Ovary (tissue), 9 donors: ENCODE results near the gene ECI1. TPM values are rescaled to one million over a fixed set of nuclear protein-coding genes. Genes with fewer than 3 reads are reported as not detected.

Experiments used
- DNase-seq, 5 donors: peaks; one replicate each; pipeline ENCODE4 v3.0.0-alpha.2; 2019 to 2020
- H3K27ac ChIP-seq, 2 donors: fragments of 200-600 bp; one replicate each; pipeline versions ENCODE4 v1.5.1 to v1.8.0; 2019 to 2022
- H3K27me3 ChIP-seq: fragments of 200-600 bp; one replicate; pipeline ENCODE4 v1.8.0; 2022
- H3K36me3 ChIP-seq: fragments of 200-600 bp; sonication (generic); one replicate; pipeline ENCODE4 v1.5.1; 2019
- H3K4me1 ChIP-seq: one replicate; pipeline ENCODE4 v1.8.1; 2013; ENCODE audit warnings: mild to moderate bottlenecking, moderate library complexity; ENCODE audit not compliant: insufficient read depth
- H3K4me3 ChIP-seq: fragments of 200-600 bp; sonication (generic); one replicate; pipeline ENCODE4 v1.5.1; 2017
- H3K9me3 ChIP-seq, 2 donors: fragments of 200-600 bp in 1 of 2; sonication (generic) in 1 of 2; one replicate each; pipeline versions ENCODE4 v1.5.1 to v1.8.1; 2013 to 2019; ENCODE audit warnings: mild to moderate bottlenecking in 1 of 2, moderate library complexity in 1 of 2
- CTCF ChIP-seq, 3 donors: fragments of 450-650 bp in 2 of 3; fragments of 200-600 bp in 1 of 3; IDR thresholded peaks; one replicate each; pipeline versions ENCODE4 v1.5.1 to v1.8.0; 2016 to 2022; ENCODE audit warnings: antibody characterized with exemption in 3 of 3, mild to moderate bottlenecking in 1 of 3
- EP300 ChIP-seq: sonication (generic); formaldehyde crosslinking; IDR thresholded peaks from one replicate; pipeline ENCODE4 v1.6.1; 2017; ENCODE audit warnings: antibody characterized with exemption
- POLR2A ChIP-seq: fragments of 450-650 bp; IDR thresholded peaks from one replicate; pipeline ENCODE4 v1.6.1; 2017; ENCODE audit warnings: antibody characterized with exemption, mild to moderate bottlenecking, moderate library complexity
- WGBS, 3 donors: extraction: QIAGEN DNeasy Blood & Tissue Kit in 1 of 3; methylation state at CpG; one replicate each; pipeline versions ENCODE4 v1.1.5 to v1.1.7; 2013 to 2017; 5-methylcytosine and 5-hydroxymethylcytosine counted together
- intact Hi-C, 4 donors: fragments of 100-400 bp; cut with DNase I; formaldehyde crosslinking; loops; one replicate each; pipeline versions ENCODE4 v1.11.0 to v1.15.1; 2022 to 2023
- polyA plus RNA-seq, 2 donors: library from polyadenylated mRNA; stranded (reverse); fragments of 200-250 nt in 1 of 2; fragments of 350-450 nt in 1 of 2; fragmentation: Illumina TruSeq in 1 of 2; extraction: RNeasy Lipid Tissue Mini Kit (QIAGEN cat#74804) in 1 of 2; gene quantifications; one replicate each; pipeline ENCODE4 v1.2.3, GENCODE V29; 2013 to 2014
- total RNA-seq, 7 donors: library from RNA; depleted of rRNA in 2 of 7; stranded (reverse); fragments of >200 nt in 2 of 7; fragmentation: NEBNext Ultra II Directional in 3 of 7; extraction: Animal tissue kit (Norgen Biotek cat#: 25700) in 3 of 7; gene quantifications; one replicate each; pipeline versions ENCODE4 v1.1.0 to v1.2.4, GENCODE V29; 2016 to 2023
- donor health status: DM: no; HTN: no; CAD: no; lungs with moderate emphysema.
- donor health status: DM: no; HTN: no; CAD: no.
- donor health status: Bipolar disorder and iron deficiency.
- donor health status: DM: yes; HTN: yes; CAD: no.
- donor health status: DM: no; HTN: no; CAD: no.
- donor health status: DM: yes; HTN: yes; CAD: no.

The ECI1 gene
- total and polyA plus RNA-seq, 9 donors = 3.1 to 66.3 (median 48.1) TPM

- H3K9me3 ChIP-seq = no peaks in the 10 kb centered on the region
- no peak overlapping the region for H3K27ac ChIP-seq
- intact Hi-C loops = no loop called here
- H3K4me3 ChIP-seq = no peak overlapping the region
- no peak for DNase-seq
- H3K4me1 ChIP-seq = peaks cover 3% of the 10 kb centered on the region
- no peak for TF ChIP-seq EP300
- no peak for TF ChIP-seq CTCF (IDR thresholded peaks at IDR 0.05)
- TF ChIP-seq POLR2A = no peak
- no peaks in the 10 kb centered on the region for H3K27me3 ChIP-seq
- 69 to 79% (median 74%) methylated on average over 10 of the region's 10 CpGs for WGBS, 3 donors
- no peaks in the 10 kb centered on the region for H3K36me3 ChIP-seq
These were observed 22.5 kb upstream of the ECI1 start for GRCh38 chr16:2273931-2274330.

- intact Hi-C loops = no loop called here
- Histone ChIP-seq H3K27me3 (no peaks in the 10 kb centered on the region), H3K36me3 (no peaks in the 10 kb centered on the region), H3K27ac (no peak overlapping the region), H3K9me3 (no peaks in the 10 kb centered on the region), H3K4me1 (peaks cover 3% of the 10 kb centered on the region), H3K4me3 (no peak overlapping the region)
- DNase-seq = no peak
- 70 to 72% (median 71%) methylated on average over 16 of the region's 16 CpGs for WGBS, 3 donors
- TF ChIP-seq POLR2A (no peak), EP300 (no peak), CTCF (IDR thresholded peaks at IDR 0.05) (no peak)
These were observed 22.1 kb upstream of the ECI1 start for GRCh38 chr16:2273484-2273883.

- Histone ChIP-seq H3K27ac (no peak overlapping the region), H3K9me3 (no peaks in the 10 kb centered on the region), H3K4me3 (no peak overlapping the region), H3K36me3 (no peaks in the 10 kb centered on the region), H3K4me1 (peaks cover 3% of the 10 kb centered on the region), H3K27me3 (no peaks in the 10 kb centered on the region)
- intact Hi-C loops = no loop called here
- WGBS, 3 donors = 76 to 89% (median 81%) methylated on average over 12 to 14 of the region's 14 CpGs
- DNase-seq = no peak
- TF ChIP-seq EP300 (no peak), POLR2A (no peak), CTCF (IDR thresholded peaks at IDR 0.05) (no peak)
These were observed 20.6 kb upstream of the ECI1 start for GRCh38 chr16:2271848-2272461.

- TF ChIP-seq POLR2A = no peak
- TF ChIP-seq EP300 = no peak
- TF ChIP-seq CTCF (IDR thresholded peaks at IDR 0.05) = no peak
- Histone ChIP-seq H3K4me3 (no peak overlapping the region), H3K27ac (no peak overlapping the region), H3K27me3 (no peaks in the 10 kb centered on the region), H3K36me3 (no peaks in the 10 kb centered on the region), H3K9me3 (no peaks in the 10 kb centered on the region), H3K4me1 (peaks cover 5% of the 10 kb centered on the region)
- intact Hi-C loops = no loop called here
- WGBS, 3 donors = 80 to 82% (median 82%) methylated on average over 15 of the region's 15 CpGs
- DNase-seq = no peak
These were observed 19.4 kb upstream of the ECI1 start for GRCh38 chr16:2270588-2271470.
